HG02759 (cell line): Measurements from ENCODE around the gene IL17RD.

Source experiments
- ATAC-seq: cut with Tn5 transposase; IDR thresholded peaks from one replicate; pipeline ENCODE4 v1.9.1; 2021; ENCODE audit warnings: mild to moderate bottlenecking, moderate library complexity; ENCODE audit not compliant: unreplicated experiment

Gene IL17RD

DNA sequence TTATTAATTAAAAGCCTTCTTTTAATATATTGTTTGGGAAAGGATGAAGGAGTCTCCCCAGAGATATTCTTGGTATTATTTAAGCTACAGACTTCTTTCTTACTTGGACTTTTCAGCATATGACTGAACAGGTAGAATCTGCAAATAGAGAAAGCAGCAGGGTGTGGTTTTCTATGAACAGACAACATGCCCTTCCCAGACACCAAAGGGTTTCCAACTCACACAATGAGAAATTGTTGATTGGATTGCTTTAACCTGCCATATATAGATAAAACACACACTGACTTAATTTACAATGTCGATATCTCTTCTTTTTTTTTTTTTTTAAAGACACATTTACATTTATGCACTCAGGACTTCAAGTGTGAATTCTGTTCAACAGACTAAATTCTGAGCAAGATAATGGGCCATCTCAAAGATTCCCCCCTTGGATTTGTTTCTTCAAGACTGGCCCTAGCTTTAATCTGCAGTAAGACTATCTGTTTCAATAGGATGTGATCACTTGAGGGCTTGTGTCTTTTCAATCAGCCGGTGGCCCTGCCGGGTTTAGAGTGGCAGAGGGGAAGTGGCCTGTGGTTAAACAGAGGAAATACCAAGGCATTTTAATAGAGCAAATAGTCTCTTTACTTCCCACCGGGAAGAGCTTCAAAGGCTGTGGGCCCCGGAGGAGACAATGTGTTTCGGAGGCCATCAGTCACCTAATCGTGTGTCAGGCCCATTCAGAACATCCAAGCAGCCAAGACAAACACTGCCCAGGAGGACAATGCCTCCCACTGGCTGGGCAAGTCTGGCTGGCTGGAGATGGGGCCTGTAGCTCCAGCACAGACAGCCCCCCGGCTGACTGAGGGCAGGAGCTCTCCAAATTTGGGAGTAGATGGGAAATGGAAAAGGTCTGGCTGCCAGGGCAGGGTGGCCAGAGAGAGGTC is 6.1 kb downstream of the IL17RD start:
- ATAC-seq: no peak

DNA sequence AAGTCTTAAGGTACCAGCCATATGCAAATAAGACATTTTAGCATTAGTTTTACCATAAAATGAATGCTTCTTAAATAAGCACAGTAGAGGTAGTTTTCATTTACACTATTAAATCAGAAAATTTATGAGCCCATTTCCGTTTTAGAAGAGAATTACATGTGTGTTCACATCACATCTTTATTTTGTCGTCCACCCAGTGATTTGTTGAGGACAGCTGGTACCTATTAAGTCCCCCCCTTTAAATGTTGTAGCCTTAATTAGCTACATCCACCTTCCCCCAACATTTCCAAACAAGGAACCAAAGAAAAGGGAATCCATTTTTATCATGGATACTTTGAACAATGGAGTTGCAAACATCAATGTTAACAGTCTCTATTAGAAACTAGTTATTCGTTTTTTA is 6.8 kb downstream of the IL17RD start:
- ATAC-seq: no peak

DNA sequence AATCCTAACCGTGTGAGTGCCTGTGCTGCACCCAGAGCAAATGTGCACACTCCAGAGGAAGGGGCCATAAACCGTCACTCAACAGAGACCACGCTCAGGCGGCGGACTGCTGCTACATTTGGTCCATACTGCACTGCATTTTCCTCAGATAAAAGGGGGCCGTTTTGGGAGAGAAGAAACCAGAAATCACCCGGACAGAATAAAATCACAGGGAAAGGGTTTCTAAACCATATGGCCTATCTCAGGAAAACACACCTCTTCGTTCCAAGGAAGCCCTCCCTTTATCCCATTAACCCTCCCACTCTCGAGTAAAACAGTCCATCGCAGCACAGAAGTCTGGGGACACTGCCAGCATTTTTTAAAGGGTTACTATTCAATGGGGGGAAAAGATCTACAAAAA is 7.6 kb downstream of the IL17RD start:
- no peak for ATAC-seq

DNA sequence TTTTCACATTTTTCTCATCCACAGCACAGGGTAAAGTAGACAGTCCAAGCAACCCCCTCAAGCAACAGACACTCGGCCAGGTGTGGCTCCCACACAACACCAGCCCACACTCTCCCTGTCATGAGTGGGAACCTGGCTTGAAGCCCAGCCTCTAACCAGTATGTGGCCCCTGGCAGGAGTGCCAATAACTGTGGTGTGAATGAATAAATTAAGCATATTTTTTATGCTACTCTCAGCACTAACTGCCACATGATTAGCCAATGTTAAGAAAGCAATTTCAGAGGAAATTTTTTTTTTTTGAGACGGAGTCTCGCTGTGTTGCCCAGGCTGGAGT is 9.9 kb downstream of the IL17RD start:
- no peak for ATAC-seq

DNA sequence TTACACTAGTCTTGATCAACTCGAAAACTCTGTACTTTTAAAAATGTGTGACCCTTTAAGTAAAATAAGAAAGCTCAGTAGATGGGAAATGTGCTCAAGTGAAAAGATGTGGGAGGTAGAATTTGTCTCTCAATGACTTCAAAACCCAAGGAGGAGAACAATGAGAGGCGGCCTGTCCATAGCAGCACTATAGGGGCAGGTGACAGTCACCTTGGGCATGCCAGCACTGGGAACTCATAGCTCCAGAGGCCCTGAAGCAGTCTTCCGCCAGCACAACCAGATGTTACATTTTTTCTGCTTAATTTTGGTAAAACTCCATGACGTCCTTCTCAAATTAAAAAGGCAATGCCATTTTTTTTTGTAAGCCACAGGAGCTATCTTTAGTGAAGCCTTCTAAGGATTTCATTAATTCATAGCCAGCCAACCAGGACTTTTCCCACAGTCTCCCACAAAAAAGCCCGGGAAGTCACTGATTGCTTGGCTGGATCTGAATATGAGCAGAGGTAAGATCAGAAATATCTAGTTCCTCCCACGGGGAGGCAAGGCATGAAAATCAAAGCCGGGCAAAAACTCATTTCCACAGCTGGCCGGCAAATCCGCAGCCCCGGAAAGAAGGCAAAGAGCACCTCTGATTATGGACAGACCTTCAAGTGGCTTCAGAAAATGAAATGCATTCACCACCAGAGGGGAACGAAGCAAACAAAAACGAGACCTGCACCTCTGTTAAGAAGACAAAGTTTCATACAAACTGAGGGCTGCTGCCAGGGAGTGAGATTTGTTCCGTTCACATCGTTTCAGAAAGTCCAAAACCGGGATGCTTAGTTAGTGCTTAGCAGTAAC is 10.5 kb downstream of the IL17RD start:
- ATAC-seq: no peak

DNA sequence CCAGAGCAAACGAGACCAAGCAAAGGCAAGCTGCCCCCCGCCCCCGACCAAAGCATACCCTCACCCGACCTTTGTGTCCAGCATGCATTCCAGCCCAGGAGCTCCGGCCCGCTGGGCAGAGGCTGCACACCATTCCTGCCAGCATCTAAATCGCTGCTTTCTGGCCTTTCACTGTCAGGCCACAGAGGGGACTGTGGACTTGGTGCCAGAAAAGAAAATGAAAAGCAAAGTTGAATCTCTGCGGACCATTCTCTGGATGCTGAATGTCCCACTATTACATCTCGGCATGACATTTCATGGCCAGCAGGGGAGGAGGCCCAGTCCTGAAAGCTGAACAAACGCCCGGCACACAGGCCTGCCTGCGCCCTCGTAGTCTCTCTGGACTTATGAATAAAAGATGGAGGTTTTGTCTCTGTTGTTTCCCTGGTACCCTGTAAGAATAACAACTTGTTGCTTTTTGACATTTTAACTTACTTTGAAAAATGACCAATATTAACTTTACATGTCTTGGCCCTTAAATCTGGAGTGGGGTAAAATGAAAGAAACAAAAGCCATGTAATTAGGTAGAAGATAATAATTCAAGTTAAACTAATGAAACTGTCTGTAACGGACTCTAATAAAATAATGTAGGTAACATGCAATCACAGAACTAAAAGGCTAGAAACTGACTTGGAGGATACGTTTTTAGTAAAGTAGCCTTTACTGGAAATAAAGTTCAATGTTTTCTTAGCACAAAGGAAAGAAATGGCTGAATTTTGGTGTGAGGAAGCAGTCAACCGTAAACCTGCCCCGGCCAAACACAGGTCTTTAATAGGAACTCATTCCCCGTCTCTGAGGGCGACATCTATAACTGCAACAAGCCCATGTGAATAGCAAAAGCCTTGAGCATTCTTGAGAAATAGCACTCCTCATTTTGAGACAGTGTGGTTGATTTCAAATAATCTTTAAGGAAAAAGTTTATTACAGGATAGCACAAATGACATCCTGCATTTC is 12.7 kb downstream of the IL17RD start:
- ATAC-seq: no peak

DNA sequence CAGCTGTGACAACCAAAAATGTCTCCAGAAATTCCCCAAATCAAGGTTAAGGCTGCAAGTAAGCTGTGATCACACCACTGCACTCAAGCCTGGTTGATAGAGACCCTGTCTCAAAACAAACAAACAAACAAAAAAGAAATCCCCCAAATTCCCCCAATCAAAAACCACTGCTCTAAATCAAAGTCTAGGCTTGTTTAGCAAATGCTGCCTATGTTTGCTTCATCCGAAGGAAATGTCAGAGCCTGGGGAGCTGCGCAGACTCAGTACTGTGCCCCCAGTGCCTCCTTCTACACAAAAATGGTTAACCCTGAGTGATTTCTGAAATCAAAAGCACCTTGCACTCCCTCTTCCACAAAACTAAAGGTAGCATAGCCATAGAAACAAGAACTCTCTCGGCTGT is 13.4 kb downstream of the IL17RD start:
- no peak for ATAC-seq

DNA sequence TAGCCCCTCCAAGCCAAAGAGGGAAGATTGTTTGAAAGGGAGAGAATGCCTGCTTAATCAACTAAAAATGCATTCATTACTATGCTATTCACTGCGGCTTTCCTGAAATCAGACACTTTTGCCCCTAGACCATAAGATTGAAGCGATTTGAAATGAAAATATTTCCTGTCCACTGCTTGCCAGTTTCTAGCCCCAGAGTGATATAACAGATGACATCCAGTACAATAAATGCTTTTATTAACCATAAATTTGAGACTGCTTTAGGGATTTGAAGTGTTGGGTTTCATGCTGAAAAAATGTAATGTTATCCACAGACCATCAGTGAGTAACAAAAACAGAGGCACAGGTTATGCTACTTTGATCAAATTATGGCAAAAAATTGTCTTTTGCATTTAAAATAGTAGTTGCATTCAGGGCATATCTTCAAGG is 14.1 kb downstream of the IL17RD start:
- ATAC-seq: no peak

DNA sequence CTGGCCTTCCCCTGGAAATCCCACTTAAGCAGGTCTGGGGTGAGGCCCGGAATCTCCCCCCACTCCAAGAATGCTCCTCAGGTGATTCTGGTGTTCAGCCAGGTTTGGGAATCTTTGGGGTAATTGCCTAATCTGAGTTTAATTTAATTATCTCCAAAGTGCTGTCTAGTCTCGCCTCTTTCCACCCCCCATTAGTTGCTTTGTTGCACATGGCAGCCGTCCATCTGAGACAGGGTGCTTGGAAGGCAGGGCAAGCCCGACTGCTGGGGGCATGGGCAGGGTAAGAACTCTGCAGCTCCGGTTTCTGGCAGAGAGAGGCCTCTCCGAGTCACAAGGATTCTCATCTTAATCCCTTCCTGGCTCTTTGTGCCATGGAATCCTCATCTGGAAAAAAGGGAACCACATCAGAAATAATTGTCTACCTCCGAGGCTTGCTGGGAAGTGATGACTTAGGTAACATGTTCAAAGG is 15.0 kb downstream of the IL17RD start:
- ATAC-seq: no peak

DNA sequence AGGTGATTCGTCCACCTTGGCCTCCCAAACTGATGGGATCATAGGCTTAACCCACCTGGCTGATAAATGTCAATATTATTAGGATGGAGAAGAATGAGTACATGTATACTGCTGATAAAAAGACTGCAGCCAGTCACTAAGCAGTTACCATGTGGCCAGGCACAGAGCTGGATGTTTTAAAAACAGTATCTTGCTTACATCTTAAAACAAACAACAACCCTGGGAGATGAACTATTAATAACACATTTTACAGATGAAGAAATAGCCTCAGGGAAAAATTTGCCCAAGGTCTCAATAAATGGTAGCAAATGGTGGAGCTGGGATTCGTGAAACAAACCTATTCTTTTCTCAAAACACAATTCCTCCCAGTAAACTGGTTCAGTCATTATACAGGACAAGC is 18.1 kb downstream of the IL17RD start:
- ATAC-seq: no peak

DNA sequence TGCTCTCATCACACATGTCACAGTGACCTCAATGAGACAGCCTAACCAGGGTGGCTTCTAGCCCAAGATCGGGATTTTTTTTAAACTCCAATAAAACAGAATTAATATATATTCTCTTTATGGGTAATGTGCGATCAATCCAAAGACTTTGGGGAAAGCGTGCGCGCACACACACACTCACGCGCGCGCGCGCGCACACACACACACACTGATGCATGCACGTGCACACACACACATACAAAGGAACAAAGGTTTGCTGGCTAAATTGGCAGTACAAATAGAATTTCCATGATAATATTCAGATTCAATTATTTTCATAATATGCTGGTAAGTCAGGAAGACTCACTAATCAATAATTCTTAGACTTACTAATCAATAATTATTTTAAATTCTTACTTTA is 19.3 kb downstream of the IL17RD start:
- ATAC-seq: no peak

DNA sequence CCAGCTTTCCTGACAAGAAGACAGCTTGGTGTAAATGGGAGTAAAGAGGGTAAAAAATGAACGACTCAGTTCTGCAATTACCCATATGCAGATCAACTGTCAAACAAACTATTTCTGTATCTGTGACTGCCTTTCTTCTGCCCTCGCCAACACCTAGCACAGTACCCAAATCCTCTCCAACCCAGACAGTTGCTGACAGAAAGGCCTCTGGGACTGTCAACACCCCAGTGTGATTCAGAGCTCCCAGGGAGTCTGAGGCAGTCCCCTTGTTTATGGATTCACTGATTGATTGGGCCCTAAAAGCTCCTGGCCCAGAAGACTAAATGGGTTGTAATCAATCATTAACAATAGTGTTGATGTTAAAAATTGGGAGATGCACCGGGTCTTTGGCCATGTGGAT is 20.2 kb downstream of the IL17RD start:
- ATAC-seq: no peak

DNA sequence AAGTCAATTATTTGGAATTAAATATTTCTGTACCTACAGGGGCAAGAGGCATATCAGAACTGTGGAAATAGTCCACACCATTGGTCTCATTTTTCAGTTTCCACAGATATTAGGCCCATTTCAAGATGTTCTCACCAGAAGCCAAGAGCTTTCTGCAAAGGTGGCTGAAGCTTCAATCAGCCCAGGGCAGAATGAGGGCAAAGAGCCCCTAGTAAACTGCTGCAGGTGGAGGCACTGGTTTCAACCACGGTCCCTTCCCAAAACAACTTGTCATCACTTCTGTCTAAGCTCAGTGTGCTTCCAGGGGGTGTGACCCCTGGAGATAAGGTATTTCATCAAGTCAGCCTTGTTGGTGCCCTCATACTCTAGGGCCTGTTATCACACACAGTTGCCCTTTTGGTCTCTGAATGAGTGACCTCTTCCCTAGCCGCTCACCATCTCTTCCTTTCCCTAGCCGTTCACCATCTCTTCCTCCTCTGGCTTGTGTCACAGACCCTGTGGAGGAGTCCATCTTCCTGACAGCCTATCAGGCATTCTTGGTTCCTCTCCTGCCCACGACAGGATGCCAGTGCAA is 21.2 kb downstream of the IL17RD start:
- no peak for ATAC-seq

DNA sequence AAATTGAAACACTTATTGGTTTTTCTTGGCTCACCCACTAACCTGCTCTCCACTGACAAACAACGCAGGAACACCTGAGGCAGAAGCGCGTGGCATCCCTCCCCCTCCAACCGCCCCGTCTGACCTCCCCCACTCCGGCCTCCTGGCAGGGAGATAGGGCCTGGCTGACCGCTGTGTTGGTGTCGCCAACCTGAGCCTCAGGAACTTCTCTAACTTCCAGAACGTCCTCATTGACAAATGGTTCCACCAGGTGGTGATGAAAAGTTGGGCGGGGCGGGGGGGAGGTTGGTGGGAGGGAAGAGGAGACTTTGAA is 22.8 kb downstream of the IL17RD start:
- ATAC-seq: no peak

DNA sequence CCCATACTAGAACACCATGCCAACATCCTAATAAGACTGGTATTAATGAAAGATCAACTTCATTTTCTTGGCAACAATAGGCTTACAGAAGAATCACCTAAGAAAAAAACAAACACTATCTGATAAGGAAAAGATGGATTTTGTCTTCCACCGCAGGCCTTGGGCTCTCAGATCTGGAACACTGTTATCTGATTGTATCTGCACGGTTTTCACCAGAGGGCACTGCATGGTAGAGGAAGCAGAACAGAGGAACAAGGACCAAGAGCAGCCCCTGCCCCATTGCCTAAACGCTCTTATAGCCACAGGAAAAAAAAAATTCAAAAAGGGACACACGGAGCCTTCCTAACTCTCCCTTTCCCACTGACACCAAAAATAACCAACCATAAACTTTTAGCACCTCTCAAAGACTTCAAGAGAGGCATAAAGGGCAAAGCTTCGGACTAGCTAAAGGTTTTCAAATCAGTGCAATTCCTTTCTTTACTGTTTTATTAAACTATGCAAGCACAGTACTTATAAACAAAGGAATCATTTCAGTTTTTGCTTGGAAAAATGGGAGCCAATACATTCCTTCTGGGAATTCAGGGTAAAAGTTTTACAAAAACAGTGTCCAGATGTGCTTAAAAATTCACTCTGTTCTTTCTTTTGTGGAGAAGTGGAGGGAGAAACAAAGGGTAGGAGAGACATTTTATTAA is 23.3 kb downstream of the IL17RD start:
- no peak for ATAC-seq

DNA sequence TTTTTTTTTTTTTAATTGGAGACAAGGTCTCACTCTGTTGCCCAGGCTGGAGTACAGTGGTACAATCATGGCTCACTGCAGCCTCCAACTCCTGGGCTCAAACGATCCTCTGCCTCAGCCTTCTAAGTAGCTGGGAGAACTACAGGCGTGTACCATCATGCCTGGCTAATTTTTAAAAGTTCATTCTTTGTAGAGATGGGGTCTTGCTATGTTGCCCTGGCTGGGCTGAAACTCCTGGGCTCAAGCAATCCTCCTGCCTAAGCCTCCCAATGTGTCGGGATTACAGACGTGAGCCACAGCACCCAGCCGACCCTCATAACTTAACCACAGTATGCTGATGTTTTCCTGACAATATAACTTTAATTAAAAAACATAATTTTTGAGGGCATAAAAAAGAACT is 24.3 kb downstream of the IL17RD start:
- no peak for ATAC-seq

DNA sequence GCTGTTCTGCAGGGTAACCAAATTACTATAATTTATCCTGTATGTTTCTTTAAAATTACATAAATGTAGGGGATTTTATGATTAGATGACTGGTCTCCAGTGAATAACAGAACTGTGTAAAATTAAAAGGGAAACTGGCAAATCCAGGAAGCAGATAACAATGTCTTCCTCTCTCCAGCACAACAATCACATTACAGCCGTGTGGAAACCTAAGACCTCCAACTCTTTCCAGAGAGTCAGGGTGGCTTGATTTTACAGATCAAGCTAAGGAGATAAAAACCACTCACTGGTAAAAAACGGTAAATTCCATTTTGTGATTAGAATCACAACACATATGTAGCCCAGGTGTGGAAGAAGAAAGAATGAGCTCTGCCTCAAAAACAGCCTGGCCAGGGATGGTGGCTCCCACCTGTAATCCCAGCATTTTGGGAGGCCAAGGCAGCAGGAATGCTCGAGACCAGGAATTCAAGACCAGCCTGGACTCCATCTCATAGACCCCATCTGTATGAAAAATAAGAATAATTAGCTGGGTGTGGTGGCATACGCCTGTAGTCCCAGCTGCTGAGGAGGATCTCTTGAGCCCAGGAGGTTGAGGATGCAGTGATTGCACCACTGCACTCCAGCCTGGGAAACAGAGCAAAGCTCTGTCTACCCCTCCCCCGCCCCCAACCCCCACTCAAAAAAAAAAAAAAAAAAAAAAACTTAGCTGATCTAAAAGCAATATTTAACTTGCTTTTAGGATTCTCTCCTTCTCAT is 29.0 kb downstream of the IL17RD start:
- no peak for ATAC-seq

DNA sequence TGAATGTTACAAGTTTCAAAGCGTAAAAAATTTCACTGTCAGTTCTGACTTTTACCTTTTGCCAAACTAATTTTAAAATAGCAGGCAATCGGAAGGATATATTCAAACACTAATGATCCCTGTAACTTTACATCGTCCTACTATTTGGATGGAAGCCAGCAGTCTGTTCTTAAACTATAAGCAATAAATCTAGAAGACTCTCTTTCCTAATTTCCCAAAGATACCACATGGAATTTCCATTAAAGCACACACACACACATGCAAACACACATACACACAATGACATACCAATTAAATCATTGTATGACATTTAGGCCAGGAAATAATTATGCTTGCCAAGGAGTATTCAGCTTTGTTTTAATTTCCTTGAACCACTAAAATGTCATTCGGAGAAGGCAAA is 32.0 kb downstream of the IL17RD start:
- ATAC-seq: no peak

DNA sequence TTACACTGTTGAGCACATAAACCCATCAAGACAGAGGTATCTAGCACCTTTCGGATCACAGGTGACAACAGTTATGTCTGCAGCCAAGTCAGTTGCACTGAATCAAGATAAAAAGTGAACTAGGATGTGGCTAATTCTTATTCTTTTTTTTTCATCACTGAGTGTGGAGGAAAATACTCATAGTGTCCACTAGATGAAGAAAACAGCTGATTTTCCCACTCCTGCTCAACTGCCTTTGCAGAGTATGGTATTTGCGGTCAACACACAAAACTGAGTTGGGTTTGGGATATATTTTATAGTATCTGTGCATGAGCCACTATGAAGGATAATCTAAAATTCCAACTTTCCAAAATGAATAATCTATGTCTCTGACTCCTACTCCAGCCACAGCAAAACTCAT is 32.5 kb downstream of the IL17RD start:
- ATAC-seq: no peak
